HS-5 (cell line): ENCODE data around the gene FAM32A.

ENCODE experiments used
- DNase-seq: peaks from one replicate; pipeline ENCODE4 v3.0.0-alpha.2; 2012; ENCODE audit warnings: low read depth

Gene FAM32A

GRCh38 chr19:16185123-16185767 is at the start of gene FAM32A:
TSS of gene FAM32A (plus strand) at chr19:16185410. CDS start at chr19:16185443, 33 bp downstream.
- DNase-seq: peak; percentile 88

- DNase-seq: no peak
Observed at GRCh38 chr19:16135430-16136127, 49.6 kb upstream of the FAM32A start.

- DNase-seq: no peak
Observed at GRCh38 chr19:16136185-16136999, 48.8 kb upstream of the FAM32A start.

- no peak for DNase-seq
Observed at GRCh38 chr19:16139752-16140151, 45.5 kb upstream of the FAM32A start.

- no peak for DNase-seq
Observed at GRCh38 chr19:16141043-16141442, 44.2 kb upstream of the FAM32A start.

GRCh38 chr19:16142032-16142580 is 43.1 kb upstream of the FAM32A start:
- DNase-seq: no peak

- DNase-seq: no peak
Observed at GRCh38 chr19:16143399-16144215, 41.6 kb upstream of the FAM32A start, which contains the start of gene HSH2D. TSS of gene HSH2D (plus strand) at chr19:16143685. CDS start at chr19:16148751, 5,066 bp downstream.

GRCh38 chr19:16144216-16144581 is 41.0 kb upstream of the FAM32A start:
- no peak for DNase-seq

GRCh38 chr19:16146112-16146511 is 39.1 kb upstream of the FAM32A start:
- no peak for DNase-seq

GRCh38 chr19:16148443-16149229 is 36.6 kb upstream of the FAM32A start:
- DNase-seq: no peak

GRCh38 chr19:16153582-16154336 is 31.5 kb upstream of the FAM32A start:
- no peak for DNase-seq

- no peak for DNase-seq
Observed at GRCh38 chr19:16154557-16154956, 30.7 kb upstream of the FAM32A start.

GRCh38 chr19:16155128-16155527 is 30.1 kb upstream of the FAM32A start:
- DNase-seq: no peak

GRCh38 chr19:16156904-16157303 is 28.3 kb upstream of the FAM32A start:
- no peak for DNase-seq

GRCh38 chr19:16157601-16158000 is 27.6 kb upstream of the FAM32A start:
- no peak for DNase-seq

- DNase-seq: no peak
Observed at GRCh38 chr19:16159655-16160054, 25.6 kb upstream of the FAM32A start.

- DNase-seq: no peak
Observed at GRCh38 chr19:16160445-16160942, 24.7 kb upstream of the FAM32A start.

- peak; percentile 53 for DNase-seq
Observed at GRCh38 chr19:16160943-16161560, 24.2 kb upstream of the FAM32A start.

- DNase-seq: peak; percentile 68
Observed at GRCh38 chr19:16161840-16162239, 23.4 kb upstream of the FAM32A start.
